GM19324 (cell line): ENCODE results near the gene MCTP2.

Experiments
- ATAC-seq: cut with Tn5 transposase; IDR thresholded peaks from one replicate; pipeline ENCODE4 v1.9.1; 2021; ENCODE audit warnings: mild to moderate bottlenecking, moderate library complexity; ENCODE audit not compliant: unreplicated experiment, low FRiP score

MCTP2 gene

GRCh38 chr15:94494732-94495131 is 263.4 kb downstream of the MCTP2 start:
- ATAC-seq = no peak

DNA sequence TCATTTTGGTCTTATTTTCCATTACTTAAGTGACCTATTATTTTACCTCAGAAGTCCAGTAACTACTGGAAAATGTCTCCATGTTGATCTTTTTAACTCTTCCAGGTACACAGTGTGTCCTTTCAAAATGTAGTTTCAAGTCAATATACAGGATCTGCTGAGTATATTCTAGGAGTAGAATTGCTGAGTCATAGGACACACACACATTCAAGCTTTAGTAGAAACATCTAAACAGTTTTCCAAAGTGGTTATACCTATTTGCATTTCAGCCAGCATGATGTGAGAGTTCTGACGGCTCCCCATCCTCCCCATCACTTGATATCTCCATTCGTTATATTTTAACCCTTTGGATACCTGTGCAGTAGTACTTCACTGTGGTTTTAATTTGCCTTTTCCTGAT is 271.9 kb downstream of the MCTP2 start:
- ATAC-seq = no peak

- no peak for ATAC-seq
Measured at GRCh38 chr15:94509259-94509658, 277.9 kb downstream of the MCTP2 start.

DNA sequence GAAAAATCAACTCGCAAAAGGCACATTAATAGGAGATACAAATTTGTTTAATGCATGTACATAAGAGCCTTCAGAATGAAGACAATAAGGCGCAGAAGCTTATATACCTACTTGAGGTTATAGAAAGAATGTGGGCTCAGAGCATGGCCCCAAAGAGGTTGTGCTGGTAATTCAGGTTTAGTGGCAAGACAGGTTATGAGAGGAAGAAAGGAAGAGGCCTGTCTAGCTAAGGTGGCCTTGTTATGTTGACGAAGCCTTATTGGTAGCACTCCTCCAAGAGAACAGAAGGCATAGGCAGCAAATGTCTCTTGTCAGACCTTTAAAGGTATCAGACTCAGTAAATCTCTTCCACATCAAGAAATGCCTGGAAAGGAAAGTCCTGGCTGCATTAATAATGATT is 290.8 kb downstream of the MCTP2 start:
- no peak for ATAC-seq

DNA sequence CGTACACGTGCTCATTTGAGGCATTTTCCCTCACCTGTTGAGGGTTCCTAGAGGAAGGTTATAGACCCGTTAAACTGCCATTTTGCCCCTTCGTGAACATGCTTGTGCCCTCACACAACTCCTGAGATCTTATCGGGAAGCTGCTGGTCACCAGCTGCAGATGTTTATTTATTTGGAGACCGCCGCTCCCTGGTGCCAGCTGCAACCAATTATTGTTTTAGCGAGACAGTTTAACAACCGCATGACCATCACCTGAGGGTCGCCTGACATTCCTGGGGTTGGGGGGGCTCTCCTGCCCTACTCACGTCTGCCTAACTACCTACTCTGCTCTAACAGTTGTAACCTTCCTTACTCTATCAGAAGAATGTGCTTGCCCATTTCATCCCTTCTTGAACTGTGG is 292.5 kb downstream of the MCTP2 start:
- ATAC-seq = no peak

DNA sequence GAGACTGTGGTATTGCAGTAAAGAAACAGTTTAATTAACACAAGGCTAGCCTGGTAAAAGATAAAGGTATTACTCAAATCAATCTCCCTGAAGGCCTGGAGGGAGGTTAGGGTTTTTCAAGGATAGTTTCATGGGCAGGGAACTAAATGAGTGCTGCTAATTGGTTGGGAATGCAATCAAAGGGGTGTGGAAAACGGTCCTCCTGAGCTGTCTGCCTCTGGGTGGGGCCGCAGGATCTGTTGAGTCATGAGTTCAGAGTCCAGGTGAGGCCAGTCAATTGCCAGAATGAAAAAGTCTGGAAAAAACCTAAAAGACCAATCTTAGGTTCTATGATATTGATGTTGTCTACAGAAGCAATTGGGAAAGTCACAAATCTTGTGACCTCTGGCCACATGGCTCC is 293.2 kb downstream of the MCTP2 start:
- no peak for ATAC-seq

DNA sequence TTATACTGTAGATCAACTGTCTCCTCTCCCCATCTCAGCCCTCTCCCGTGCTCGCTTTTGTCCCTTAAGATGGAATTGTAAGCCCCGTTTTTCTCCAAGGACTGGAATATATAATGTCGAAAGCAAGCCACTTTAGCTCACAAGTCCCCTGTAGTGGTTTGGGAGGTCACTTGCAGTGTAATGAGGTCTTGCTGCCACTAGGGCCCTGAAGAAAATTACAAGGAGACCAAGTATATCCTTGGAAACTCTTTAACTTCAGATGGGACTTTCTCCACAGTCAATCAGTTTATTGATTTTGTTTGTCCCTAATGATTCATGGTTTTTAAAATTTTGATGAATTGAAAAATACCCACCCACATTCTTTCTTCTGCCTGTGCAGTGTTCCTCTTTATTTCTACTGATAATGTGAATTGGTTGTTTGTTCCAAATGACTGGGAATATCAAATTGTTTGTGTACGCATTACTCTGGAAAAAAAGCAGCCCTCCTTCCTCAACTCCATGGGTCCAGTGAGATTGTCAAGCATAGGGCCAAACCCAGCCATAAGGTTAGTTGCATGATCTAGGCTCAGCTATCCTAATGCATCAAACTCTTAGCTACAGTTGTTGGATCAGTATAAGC is 294.8 kb downstream of the MCTP2 start:
- ATAC-seq = no peak

- ATAC-seq = no peak
Measured at GRCh38 chr15:94532226-94532625, 300.9 kb downstream of the MCTP2 start.
